HG02943 (cell line): Measurements from ENCODE around the gene SLC16A5.

Experiments
- ATAC-seq: cut with Tn5 transposase; IDR thresholded peaks from one replicate; pipeline ENCODE4 v1.9.1; 2021; ENCODE audit warnings: mild to moderate bottlenecking, low read depth, moderate library complexity; ENCODE audit not compliant: unreplicated experiment

Gene SLC16A5

DNA sequence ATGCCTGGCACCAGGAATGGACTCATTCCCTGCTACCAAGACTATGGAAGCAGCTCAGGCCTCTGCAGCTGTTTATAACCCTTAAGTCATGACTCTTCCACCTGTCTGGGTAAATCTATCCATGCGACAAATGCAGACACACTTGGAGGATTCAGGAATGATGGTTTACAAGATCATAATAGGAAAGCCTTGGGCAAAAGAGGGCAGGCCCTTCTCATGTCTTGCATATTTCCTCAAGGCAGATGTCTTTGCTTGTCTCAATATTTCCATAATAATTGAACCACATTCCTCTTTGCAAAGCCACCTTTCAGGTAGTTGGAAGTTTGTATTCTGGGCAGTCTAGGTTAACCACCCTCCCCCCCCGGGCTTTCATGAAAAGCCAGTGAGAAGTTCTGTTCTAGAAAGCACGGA lies 67.4 kb downstream of the SLC16A5 start:
- no peak for ATAC-seq
